HepG2 (cell line): Measurements from ENCODE around the gene SMYD1. TPM values are rescaled to one million over a fixed set of nuclear protein-coding genes. Genes with fewer than 3 reads are reported as not detected.

Source experiments
- BRD4 ChIP-seq: sonication (generic); formaldehyde crosslinking; IDR thresholded peaks from 2 replicates; pipeline ENCODE4 v1.4.0; 2020; ENCODE audit warnings: missing genetic modification reagents
- CHD4 ChIP-seq: fragments of 200-600 bp; sonication (generic); IDR thresholded peaks from 2 replicates; pipeline ENCODE4 v1.7.0; 2017; ENCODE audit warnings: mild to moderate bottlenecking, low read length, borderline replicate concordance
- ETV5 ChIP-seq: IDR thresholded peaks from 2 replicates; pipeline ENCODE4 v1.6.1; 2018; ENCODE audit warnings: missing biosample characterization, missing genetic modification reagents, inconsistent platforms, borderline replicate concordance
- FOXM1 ChIP-seq: sonication (generic); formaldehyde crosslinking; IDR thresholded peaks from 2 replicates; pipeline ENCODE4 v1.5.0; 2020; ENCODE audit warnings: missing genetic modification reagents
- HDAC1 ChIP-seq: sonication (generic); formaldehyde crosslinking; IDR thresholded peaks from 2 replicates; pipeline ENCODE4 v1.5.1; 2020; ENCODE audit warnings: mild to moderate bottlenecking, missing genetic modification reagents
- IKZF4 ChIP-seq: sonication (generic); formaldehyde crosslinking; IDR thresholded peaks from 2 replicates; pipeline ENCODE4 v1.5.1; 2020; ENCODE audit warnings: borderline replicate concordance, mild to moderate bottlenecking, low read depth, missing genetic modification reagents; ENCODE audit errors: not compliant biosample characterization
- KLF12 ChIP-seq: sonication (generic); formaldehyde crosslinking; IDR thresholded peaks from 2 replicates; pipeline ENCODE4 v1.4.0; 2020; ENCODE audit warnings: missing genetic modification reagents, borderline replicate concordance
- KLF6 ChIP-seq: IDR thresholded peaks from 2 replicates; pipeline ENCODE4 v1.8.0; 2016; ENCODE audit warnings: missing biosample characterization, missing genetic modification reagents
- MIXL1 ChIP-seq: IDR thresholded peaks from 2 replicates; pipeline ENCODE4 v1.6.1; 2016
- RARA ChIP-seq: IDR thresholded peaks from 2 replicates; pipeline ENCODE4 v1.6.1; 2016; ENCODE audit warnings: missing genetic modification reagents, missing compliant biosample characterization
- RBM39 ChIP-seq: fragments of 200-400 bp; formaldehyde crosslinking; IDR thresholded peaks from one replicate; pipeline ENCODE4 v1.6.1; 2018; ENCODE audit warnings: antibody characterized with exemption, mild to moderate bottlenecking, low read depth, low read length; ENCODE audit not compliant: poor library complexity, severe bottlenecking
- SIN3A ChIP-seq: IDR thresholded peaks from 2 replicates; pipeline ENCODE4 v1.6.1; 2011; ENCODE audit warnings: low read depth, mild to moderate bottlenecking, control low read depth, low read length, borderline replicate concordance
- SOX5 ChIP-seq: IDR thresholded peaks from 2 replicates; pipeline ENCODE4 v1.6.1; 2016; ENCODE audit warnings: borderline replicate concordance
- ZNF10 ChIP-seq: sonication (generic); formaldehyde crosslinking; IDR thresholded peaks from 2 replicates; pipeline ENCODE4 v1.4.0; 2020; ENCODE audit warnings: mild to moderate bottlenecking, low read depth, missing genetic modification reagents, borderline replicate concordance
- ZNF3 ChIP-seq: IDR thresholded peaks from 2 replicates; pipeline ENCODE4 v1.7.0; 2017; ENCODE audit warnings: inconsistent platforms
- ZNF354B ChIP-seq: sonication (generic); formaldehyde crosslinking; IDR thresholded peaks from 2 replicates; pipeline ENCODE4 v1.8.0; 2022; ENCODE audit warnings: mild to moderate bottlenecking, missing genetic modification reagents
- ZNF430 ChIP-seq: sonication (generic); formaldehyde crosslinking; IDR thresholded peaks from 2 replicates; pipeline ENCODE4 v1.9.0; 2021; ENCODE audit warnings: mild to moderate bottlenecking, missing genetic modification reagents
- ZNF484 ChIP-seq: sonication (generic); formaldehyde crosslinking; IDR thresholded peaks from 2 replicates; pipeline ENCODE4 v1.5.1; 2020; ENCODE audit warnings: mild to moderate bottlenecking, low read depth, missing genetic modification reagents, borderline replicate concordance
- ZNF549 ChIP-seq: sonication (generic); formaldehyde crosslinking; IDR thresholded peaks from 2 replicates; pipeline ENCODE4 v1.5.0; 2020; ENCODE audit warnings: missing genetic modification reagents
- ZNF562 ChIP-seq: sonication (generic); formaldehyde crosslinking; IDR thresholded peaks from 2 replicates; pipeline ENCODE4 v1.8.0; 2022; ENCODE audit warnings: missing genetic modification reagents, borderline replicate concordance
- ZNF569 ChIP-seq: sonication (generic); formaldehyde crosslinking; IDR thresholded peaks from 2 replicates; pipeline ENCODE4 v1.5.0; 2020; ENCODE audit warnings: mild to moderate bottlenecking, missing genetic modification reagents, moderate library complexity, borderline replicate concordance
- ZNF597 ChIP-seq: sonication (generic); formaldehyde crosslinking; IDR thresholded peaks from 2 replicates; pipeline ENCODE4 v1.5.0; 2020; ENCODE audit warnings: missing genetic modification reagents
- polyA plus RNA-seq, 8 experiments: library from polyadenylated mRNA; depleted of rRNA in 3 of 8; stranded (reverse) in 7 of 8; unstranded in 1 of 8; fragments of >200 nt; fragmentation: Illumina TruSeq in 4 of 8; extraction: Trizol in 4 of 8; gene quantifications; 2 replicates each; pipeline versions ENCODE4 v1.2.1 to v1.2.3, GENCODE V29; 2011 to 2016; ENCODE audit warnings: low read depth in 4 of 8, missing spikeins in 1 of 8, mixed read lengths in 1 of 8; ENCODE audit not compliant: insufficient read depth in 1 of 8
- total RNA-seq, 5 experiments: library from RNA; depleted of rRNA; stranded (reverse); fragments of >200 nt; fragmentation: Illumina TruSeq; extraction: Trizol; gene quantifications; 2 replicates each; pipeline ENCODE4 v1.2.3, GENCODE V29; 2016; ENCODE audit warnings: low read depth in 1 of 5
- TF ChIP-seq, protein P1 (sequence below): sonication (generic); formaldehyde crosslinking; IDR thresholded peaks from 2 replicates; pipeline ENCODE4 v1.9.0; 2021; ENCODE audit warnings: missing genetic modification reagents, borderline replicate concordance
- TF ChIP-seq, protein P2 (sequence below): sonication (generic); formaldehyde crosslinking; IDR thresholded peaks from 2 replicates; pipeline ENCODE4 v1.9.0; 2021; ENCODE audit warnings: missing genetic modification reagents, mild to moderate bottlenecking, borderline replicate concordance

SMYD1 gene
- total and polyA plus RNA-seq, 2 of the 13 experiments (the other 11 are each of a cell fraction or from before 2014, with no cell fraction given): not detected

- TF ChIP-seq, protein P1, sequence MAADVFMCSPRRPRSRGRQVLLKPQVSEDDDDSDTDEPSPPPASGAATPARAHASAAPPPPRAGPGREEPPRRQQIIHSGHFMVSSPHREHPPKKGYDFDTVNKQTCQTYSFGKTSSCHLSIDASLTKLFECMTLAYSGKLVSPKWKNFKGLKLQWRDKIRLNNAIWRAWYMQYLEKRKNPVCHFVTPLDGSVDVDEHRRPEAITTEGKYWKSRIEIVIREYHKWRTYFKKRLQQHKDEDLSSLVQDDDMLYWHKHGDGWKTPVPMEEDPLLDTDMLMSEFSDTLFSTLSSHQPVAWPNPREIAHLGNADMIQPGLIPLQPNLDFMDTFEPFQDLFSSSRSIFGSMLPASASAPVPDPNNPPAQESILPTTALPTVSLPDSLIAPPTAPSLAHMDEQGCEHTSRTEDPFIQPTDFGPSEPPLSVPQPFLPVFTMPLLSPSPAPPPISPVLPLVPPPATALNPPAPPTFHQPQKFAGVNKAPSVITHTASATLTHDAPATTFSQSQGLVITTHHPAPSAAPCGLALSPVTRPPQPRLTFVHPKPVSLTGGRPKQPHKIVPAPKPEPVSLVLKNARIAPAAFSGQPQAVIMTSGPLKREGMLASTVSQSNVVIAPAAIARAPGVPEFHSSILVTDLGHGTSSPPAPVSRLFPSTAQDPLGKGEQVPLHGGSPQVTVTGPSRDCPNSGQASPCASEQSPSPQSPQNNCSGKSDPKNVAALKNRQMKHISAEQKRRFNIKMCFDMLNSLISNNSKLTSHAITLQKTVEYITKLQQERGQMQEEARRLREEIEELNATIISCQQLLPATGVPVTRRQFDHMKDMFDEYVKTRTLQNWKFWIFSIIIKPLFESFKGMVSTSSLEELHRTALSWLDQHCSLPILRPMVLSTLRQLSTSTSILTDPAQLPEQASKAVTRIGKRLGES (CRISPR knock-in tag): no peak
- no peak for TF ChIP-seq ZNF354B (CRISPR knock-in tag)
- peak; percentile 95 for TF ChIP-seq SOX5 (CRISPR knock-in tag)
- no peak for TF ChIP-seq IKZF4 (CRISPR knock-in tag)
- no peak for TF ChIP-seq ZNF549
- peak; percentile 94 for TF ChIP-seq BRD4
- TF ChIP-seq KLF12 (CRISPR knock-in tag): no peak
- TF ChIP-seq ZNF597 (CRISPR knock-in tag): no peak
- TF ChIP-seq ZNF569: no peak
- TF ChIP-seq HDAC1 (CRISPR knock-in tag): peak; percentile 76
- no peak for TF ChIP-seq FOXM1 (CRISPR knock-in tag)
- 0 out of 2 replicates have a peak, but pooled peaks have one; percentile 55 for TF ChIP-seq SIN3A
- TF ChIP-seq ZNF3 (CRISPR knock-in tag): no peak
- peak; percentile 93 for TF ChIP-seq RARA (CRISPR knock-in tag)
- TF ChIP-seq ZNF484 (CRISPR knock-in tag): no peak
- TF ChIP-seq ZNF430 (CRISPR knock-in tag): 0 out of 2 replicates have a peak, but pooled peaks have one; percentile 53
- peak; percentile 79; the same call in 1 of the 2 replicates for TF ChIP-seq ETV5 (CRISPR knock-in tag)
- no peak for TF ChIP-seq RBM39
- no peak for TF ChIP-seq ZNF10 (CRISPR knock-in tag)
- TF ChIP-seq KLF6 (CRISPR knock-in tag): peak; percentile 39; the same call in 1 of the 2 replicates
- peak; percentile 76 for TF ChIP-seq MIXL1
- peak; percentile 41; the same call in 1 of the 2 replicates for TF ChIP-seq CHD4
- TF ChIP-seq, protein P2, sequence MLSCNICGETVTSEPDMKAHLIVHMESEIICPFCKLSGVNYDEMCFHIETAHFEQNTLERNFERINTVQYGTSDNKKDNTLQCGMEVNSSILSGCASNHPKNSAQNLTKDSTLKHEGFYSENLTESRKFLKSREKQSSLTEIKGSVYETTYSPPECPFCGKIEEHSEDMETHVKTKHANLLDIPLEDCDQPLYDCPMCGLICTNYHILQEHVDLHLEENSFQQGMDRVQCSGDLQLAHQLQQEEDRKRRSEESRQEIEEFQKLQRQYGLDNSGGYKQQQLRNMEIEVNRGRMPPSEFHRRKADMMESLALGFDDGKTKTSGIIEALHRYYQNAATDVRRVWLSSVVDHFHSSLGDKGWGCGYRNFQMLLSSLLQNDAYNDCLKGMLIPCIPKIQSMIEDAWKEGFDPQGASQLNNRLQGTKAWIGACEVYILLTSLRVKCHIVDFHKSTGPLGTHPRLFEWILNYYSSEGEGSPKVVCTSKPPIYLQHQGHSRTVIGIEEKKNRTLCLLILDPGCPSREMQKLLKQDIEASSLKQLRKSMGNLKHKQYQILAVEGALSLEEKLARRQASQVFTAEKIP: no peak
- no peak for TF ChIP-seq ZNF562 (CRISPR knock-in tag)
These were observed 71.6 kb downstream of the SMYD1 start (continued) for GRCh38 chr2:88139203-88139702.
